CD4-positive, alpha-beta T cell treated with Interleukin-17A for 1 hour (primary cell): ENCODE data around the gene MON1A.

Source experiments
- DNase-seq: peaks from one replicate; pipeline ENCODE4 v3.0.0-alpha.2; 2020

MON1A gene

GRCh38 chr3:49886922-49887265 is 42.7 kb downstream of the MON1A start:
- DNase-seq: no peak

GRCh38 chr3:49883998-49884397 is 45.6 kb downstream of the MON1A start:
- DNase-seq: no peak

- DNase-seq: no peak
These were observed 47.4 kb downstream of the MON1A start for GRCh38 chr3:49882166-49882565.

DNA sequence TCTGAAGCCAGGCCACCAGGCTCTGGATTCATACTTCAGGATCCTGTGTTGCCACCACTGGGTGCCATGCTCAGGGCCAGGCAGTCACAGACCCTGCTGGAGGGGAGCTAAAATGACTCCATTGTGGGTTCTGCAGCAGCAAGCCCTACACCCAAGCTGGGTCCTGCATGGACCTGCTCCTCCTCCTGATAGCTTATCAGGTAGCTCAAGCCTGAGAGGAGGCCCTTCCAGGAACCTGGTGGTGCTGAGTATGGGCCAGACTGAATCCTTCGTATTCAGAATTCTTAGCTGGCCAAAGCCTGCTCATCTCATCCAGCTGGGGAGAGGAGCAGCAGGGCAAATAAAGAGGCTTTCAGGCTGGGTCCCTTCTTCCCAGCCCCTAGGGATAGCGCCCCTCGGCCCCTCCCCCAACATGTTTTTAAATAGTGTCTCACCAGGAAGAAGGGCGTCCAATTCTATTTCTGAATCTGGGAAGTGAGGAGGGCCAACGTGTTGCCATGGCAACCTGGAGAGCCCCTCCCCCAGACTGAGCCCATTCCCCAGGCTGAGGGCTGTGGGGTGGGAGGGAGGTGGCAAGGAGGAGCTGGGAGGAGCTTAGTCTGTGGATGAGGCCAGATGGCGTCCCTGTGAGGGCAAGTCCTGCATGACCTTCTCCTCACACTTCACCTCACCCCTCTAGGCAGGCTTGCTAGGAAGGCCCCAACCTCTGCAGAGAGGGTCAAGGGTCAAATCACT is 48.9 kb downstream of the MON1A start:
- no peak for DNase-seq

DNA sequence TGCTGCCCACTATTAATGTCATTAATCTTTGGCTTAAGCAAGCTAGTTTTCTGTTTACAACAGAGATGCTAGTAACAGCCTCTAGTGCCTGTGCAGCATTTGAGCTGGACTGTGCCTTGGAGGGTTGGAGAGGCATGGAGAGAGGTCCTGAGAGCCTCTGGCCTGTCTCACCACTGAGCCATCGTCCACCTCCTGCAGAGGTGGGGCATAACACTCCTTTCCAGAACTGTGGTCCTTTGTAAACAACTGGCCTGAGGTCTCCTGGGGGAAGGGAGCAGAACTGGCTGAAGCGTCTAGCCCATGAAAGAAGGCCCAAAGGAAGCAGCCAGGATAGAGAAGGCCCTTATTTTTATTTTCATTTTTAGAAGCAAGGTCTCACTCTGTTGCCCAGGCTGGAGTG is 49.9 kb downstream of the MON1A start:
- DNase-seq: no peak

- no peak for DNase-seq
These were observed 50.9 kb downstream of the MON1A start for GRCh38 chr3:49878686-49879085.

DNA sequence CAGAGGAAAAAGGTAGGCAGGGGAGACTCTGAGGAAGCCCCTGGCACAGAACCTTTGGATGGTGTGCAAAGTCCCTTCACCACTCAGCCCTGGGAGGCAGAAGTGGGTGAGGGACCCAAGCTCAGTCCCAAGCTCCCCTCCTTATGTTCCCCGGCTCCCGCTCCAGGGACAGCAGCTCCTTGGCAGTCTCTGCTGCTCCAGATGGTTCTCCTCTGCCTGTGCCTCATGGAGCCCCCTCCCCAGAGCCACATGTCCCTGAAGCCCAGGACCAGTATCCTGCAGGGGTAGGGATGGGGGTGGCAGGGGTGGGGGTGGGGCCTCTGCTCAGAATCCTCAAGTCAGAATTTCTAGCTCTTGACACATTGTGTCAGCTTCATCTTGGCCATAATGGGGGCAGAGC is 51.9 kb downstream of the MON1A start:
- no peak for DNase-seq

DNA sequence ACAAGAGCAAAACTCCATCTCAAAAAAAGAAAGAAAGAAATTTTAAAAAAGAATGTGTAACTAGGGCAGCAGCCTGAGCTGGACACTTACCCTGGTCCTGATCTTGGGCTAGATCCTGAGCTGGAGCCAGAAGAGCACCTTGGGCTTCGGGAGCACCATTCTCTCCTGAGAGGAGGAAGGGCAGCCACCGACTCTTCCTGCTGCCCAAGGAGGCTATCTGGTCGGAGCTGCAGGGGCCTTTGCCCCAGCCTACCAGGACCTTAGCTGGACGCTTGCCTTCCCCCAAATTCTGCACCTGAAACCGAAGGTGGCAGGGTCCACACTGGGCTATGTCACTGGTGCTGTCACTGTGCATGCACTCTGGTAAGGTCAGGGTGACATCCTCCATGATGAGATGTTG is 53.0 kb downstream of the MON1A start:
- DNase-seq: no peak

GRCh38 chr3:49873623-49874022 is 56.0 kb downstream of the MON1A start:
- no peak for DNase-seq

DNA sequence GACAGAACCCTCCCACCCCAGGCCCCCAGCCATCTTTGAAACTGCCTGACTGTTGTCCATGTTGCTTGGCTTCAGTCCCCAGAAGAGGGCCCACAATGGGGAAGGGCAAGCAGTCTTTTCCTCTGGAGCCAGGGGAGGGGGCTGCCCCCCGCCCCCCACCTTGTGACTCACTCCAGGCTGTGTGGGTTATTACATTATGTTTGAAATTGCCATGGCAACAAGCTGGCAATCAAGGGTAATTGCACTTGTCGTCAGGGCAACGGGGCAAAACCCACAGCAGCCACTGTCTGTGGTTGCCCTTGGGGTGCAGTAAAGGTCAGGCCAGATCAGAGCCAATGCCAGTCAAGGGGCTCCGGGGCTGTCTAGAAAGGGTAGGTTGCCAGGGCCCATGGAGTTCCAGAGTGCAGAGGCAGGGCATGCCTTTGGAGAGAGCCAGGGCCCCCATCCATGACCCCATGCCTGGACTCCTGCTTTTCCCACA is 56.8 kb downstream of the MON1A start:
- peak; percentile 39 for DNase-seq

DNA sequence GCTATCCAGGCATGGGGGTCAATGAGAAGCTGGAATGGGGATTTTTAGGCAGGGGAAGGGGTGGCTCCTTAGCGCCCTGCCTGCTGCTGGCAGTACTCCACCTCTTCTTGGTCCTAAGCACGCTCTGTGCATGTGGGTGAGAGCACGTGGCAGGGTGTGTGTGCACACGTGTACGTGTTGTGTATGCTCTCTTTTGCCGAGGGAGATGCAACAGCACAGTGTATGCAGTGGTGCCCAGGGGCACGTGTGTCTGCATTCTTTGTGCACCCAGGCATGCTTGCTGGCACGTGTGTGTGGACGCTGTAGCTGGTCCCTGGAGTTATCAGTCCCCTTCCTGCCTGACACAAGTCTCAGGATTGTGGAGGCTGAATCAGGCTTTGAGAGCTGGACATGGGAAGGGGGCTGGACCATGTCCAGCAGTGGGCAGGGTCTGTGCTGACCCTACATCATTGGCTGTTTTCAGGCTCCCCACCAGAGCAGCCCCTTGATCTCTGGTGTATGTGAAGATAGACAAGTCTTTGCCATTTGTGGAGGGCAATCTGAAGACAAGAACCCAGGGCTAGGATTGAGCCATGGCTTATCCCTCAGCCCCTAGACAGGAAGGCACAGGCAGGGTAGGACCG is 58.0 kb downstream of the MON1A start:
- DNase-seq: no peak

DNA sequence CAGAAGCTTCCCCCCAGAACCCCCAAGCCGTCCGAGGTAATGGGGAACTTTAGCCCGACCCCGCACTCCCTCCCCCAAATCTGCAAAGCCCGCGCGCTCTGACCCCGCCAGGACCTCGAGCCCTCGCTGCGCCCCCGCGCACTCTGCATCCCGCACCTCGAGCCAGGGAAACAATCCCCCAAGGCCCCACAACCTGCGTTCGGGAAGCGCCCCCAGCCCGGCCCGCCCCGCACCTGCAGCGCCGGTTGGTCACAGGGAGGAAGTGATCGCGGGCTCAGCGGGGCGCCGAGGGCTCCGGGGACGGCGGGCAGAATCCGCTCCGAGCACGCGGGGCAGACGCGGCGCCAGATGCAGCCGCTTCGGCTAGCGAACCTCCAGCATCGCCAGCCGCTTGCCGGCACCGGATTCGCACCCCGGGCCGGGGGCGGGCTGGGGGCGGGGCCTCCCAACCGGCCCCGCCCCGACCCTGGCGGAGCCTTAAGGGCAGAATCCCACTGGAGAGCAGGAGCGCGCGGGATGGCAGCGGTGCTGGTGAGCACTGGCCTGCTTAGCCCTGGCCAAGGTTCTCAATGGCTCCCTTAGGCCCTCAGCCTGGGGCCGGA is 60.0 kb downstream of the MON1A start, which contains the start of gene CAMKV:
TSS of gene CAMKV (minus strand) at position 382 of the 602 bp plus-strand sequence. CDS start 7,518 bp downstream, outside the sequence.
- peak; percentile 11 for DNase-seq

GRCh38 chr3:49868862-49869466 is 60.6 kb downstream of the MON1A start:
- no peak for DNase-seq

- peak; percentile 9 for DNase-seq
These were observed 61.7 kb downstream of the MON1A start for GRCh38 chr3:49867871-49868321.

- DNase-seq: no peak
These were observed 62.2 kb downstream of the MON1A start for GRCh38 chr3:49867400-49867799.

DNA sequence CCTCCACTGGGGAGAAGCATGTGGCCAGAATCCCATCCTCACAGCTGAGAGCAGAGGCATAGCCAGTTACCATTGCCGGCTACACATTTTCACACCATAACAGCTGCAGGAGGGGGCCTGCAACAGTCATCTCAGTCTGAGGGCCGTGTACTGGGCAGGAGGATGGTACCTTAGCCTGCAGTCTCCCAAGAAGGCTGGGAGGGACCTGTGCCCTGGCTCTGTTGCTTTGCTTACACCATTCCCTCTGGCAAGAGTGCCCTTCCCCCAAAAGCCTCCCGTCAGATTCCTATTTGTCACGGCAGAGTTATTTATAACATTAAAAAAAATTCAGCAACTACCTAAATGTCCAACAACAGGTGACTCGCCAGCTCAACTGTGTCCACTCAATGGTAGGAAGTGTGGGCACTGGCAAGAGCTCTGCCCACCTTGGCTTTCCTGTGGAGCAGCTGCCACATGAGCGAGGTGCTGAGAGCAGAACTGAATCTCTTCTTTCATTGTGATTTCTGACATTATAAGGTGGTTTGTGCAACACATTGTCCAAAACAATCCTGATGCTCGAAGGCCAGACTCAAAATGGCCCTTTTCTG is 64.3 kb downstream of the MON1A start:
- DNase-seq: no peak

- DNase-seq: no peak
These were observed 65.1 kb downstream of the MON1A start for GRCh38 chr3:49864505-49864904.

GRCh38 chr3:49859576-49860305 is 69.9 kb downstream of the MON1A start:
- DNase-seq: no peak
